Keratinocyte (primary cell): ENCODE data around the gene THUMPD3. TPM values are rescaled to one million over a fixed set of nuclear protein-coding genes. Genes with fewer than 3 reads are reported as not detected.

Experiments used
- DNase-seq: peaks from one replicate; pipeline ENCODE4 v3.0.0-alpha.2; 2011; ENCODE audit warnings: low read depth, missing footprints, low spot score
- FAIRE-seq: peaks from 2 replicates; lab custom pipeline; 2011; peaks lifted over from hg19 to GRCh38; lab: Jason Lieb, UNC
- H2AFZ ChIP-seq: 2 replicates; pipeline ENCODE4 v1.6.0; 2012; ENCODE audit warnings: low read length, control low read depth, inconsistent platforms; ENCODE audit not compliant: control insufficient read depth
- H3K27ac ChIP-seq: 2 replicates; pipeline ENCODE4 v1.5.1; 2011; ENCODE audit warnings: low read length; ENCODE audit not compliant: control insufficient read depth, insufficient read depth
- H3K27me3 ChIP-seq: 3 replicates; pipeline ENCODE4 v1.6.0; 2011; ENCODE audit warnings: low read length; ENCODE audit not compliant: control insufficient read depth, insufficient read depth; ENCODE audit errors: extremely low read depth
- H3K36me3 ChIP-seq, 2 experiments: 2 replicates in 1 of 2; 3 replicates in 1 of 2; pipeline ENCODE4 v1.5.1; 2011; ENCODE audit warnings: low read length in 2 of 2, mild to moderate bottlenecking in 1 of 2; ENCODE audit not compliant: control insufficient read depth in 2 of 2, insufficient read depth in 2 of 2; ENCODE audit errors: extremely low read depth in 1 of 2
- H3K4me1 ChIP-seq: 3 replicates; pipeline ENCODE4 v1.5.1; 2011; ENCODE audit warnings: low read length; ENCODE audit not compliant: control insufficient read depth, insufficient read depth; ENCODE audit errors: extremely low read depth
- H3K4me2 ChIP-seq: 3 replicates; pipeline ENCODE4 v1.6.0; 2011; ENCODE audit warnings: low read depth, low read length; ENCODE audit not compliant: control insufficient read depth, insufficient read depth; ENCODE audit errors: extremely low read depth
- H3K4me3 ChIP-seq, 3 experiments: fragments of 200-600 bp in 1 of 3; sonication (generic) in 1 of 3; 2 replicates in 2 of 3; 3 replicates in 1 of 3; pipeline ENCODE4 v1.5.1; 2011 to 2016; ENCODE audit warnings: low read length in 3 of 3, mild to moderate bottlenecking in 3 of 3, control low read depth in 2 of 3, inconsistent platforms in 1 of 3, low read depth in 1 of 3, mixed read lengths in 1 of 3, mixed run types in 1 of 3, moderate library complexity in 1 of 3; ENCODE audit not compliant: control insufficient read depth in 2 of 3, insufficient read depth in 2 of 3; ENCODE audit errors: extremely low read depth in 1 of 3
- H3K79me2 ChIP-seq: 2 replicates; pipeline ENCODE4 v1.6.0; 2012; ENCODE audit warnings: low read length; ENCODE audit not compliant: control insufficient read depth, insufficient read depth
- H3K9ac ChIP-seq: 3 replicates; pipeline ENCODE4 v1.6.0; 2011; ENCODE audit warnings: low read length; ENCODE audit not compliant: control insufficient read depth, insufficient read depth; ENCODE audit errors: extremely low read depth
- H3K9me1 ChIP-seq: 3 replicates; pipeline ENCODE4 v1.6.0; 2011; ENCODE audit warnings: low read length; ENCODE audit not compliant: control insufficient read depth, insufficient read depth; ENCODE audit errors: extremely low read depth
- H3K9me3 ChIP-seq: 2 replicates; pipeline ENCODE4 v1.5.1; 2012; ENCODE audit warnings: low read depth, low read length; ENCODE audit not compliant: control insufficient read depth
- H4K20me1 ChIP-seq: 3 replicates; pipeline ENCODE4 v1.6.0; 2011; ENCODE audit warnings: low read length; ENCODE audit not compliant: control insufficient read depth, insufficient read depth; ENCODE audit errors: extremely low read depth
- CTCF ChIP-seq, 3 experiments: IDR thresholded peaks in 1 of 3; conservative IDR thresholded peaks in 1 of 3; optimal IDR thresholded peaks in 1 of 3; 2 replicates in 2 of 3; 3 replicates in 1 of 3; pipeline versions ENCODE3 to v1.5.1; 2011; ENCODE audit warnings: low read length in 3 of 3, mild to moderate bottlenecking in 3 of 3, moderate library complexity in 2 of 3, control low read depth in 1 of 3, inconsistent platforms in 1 of 3; ENCODE audit not compliant: insufficient read depth in 2 of 3; ENCODE audit errors: extremely low read depth in 1 of 3
- EZH2 ChIP-seq: IDR thresholded peaks from one replicate; pipeline ENCODE4 v1.6.1; 2012; ENCODE audit warnings: inconsistent platforms, mild to moderate bottlenecking, low read length, moderate library complexity
- dilution Hi-C: fragments of 300-500 bp; cut with MboI; formaldehyde crosslinking; loops from one replicate; pipeline ENCODE4 v1.7.0; 2020; ENCODE audit warnings: low sequenced_read_pairs; ENCODE audit not compliant: extremely low pct_ligation_motif_present
- polyA plus RNA-seq, 5 experiments: library from polyadenylated mRNA; depleted of rRNA in 3 of 5; stranded (reverse) in 3 of 5; stranded (forward) in 1 of 5; unstranded in 1 of 5; fragments of >200 nt; gene quantifications; 1 replicate in 1 of 5; 2 replicates in 3 of 5; 3 replicates in 1 of 5; pipeline versions ENCODE4 v1.2.1 to v1.2.3, GENCODE V29; 2011 to 2012; ENCODE audit warnings: missing spikeins in 2 of 5, low read depth in 1 of 5, low replicate concordance in 1 of 5

The THUMPD3 gene
- polyA plus RNA-seq, 1 donor (not counting 4 experiments of a cell fraction or from before 2014, with no cell fraction given): 59.8 TPM

- TF ChIP-seq EZH2: no peak
- no peak for TF ChIP-seq CTCF (optimal IDR thresholded peaks at IDR 0.05 in 1 of 3, IDR thresholded peaks at IDR 0.05 in 1 of 3, conservative IDR thresholded peaks at IDR 0.05 in 1 of 3; ENCODE audit: extremely low read depth in 1 of 3, insufficient read depth in 2 of 3, low read length in 3 of 3)
- Histone ChIP-seq H3K9me3 (no peaks in the 10 kb centered on the region), H2AFZ (no peak overlapping the region), H4K20me1 (no peaks in the 10 kb centered on the region), H3K9ac (no peak overlapping the region), H3K4me2 (no peak overlapping the region), H3K4me3 (no peak overlapping the region), H3K4me1 (peaks cover 10% of the 10 kb centered on the region), H3K27me3 (no peaks in the 10 kb centered on the region), H3K9me1 (no peaks in the 10 kb centered on the region), H3K36me3 (no peaks in the 10 kb centered on the region), H3K79me2 (no peaks in the 10 kb centered on the region), H3K27ac (no peak overlapping the region)
- dilution Hi-C loops: no loop called here
- no peak for FAIRE-seq
- no peak for DNase-seq
Measured at GRCh38 chr3:9340472-9340902, 22.4 kb upstream of the THUMPD3 start.

GRCh38 chr3:9342696-9343095 is 20.2 kb upstream of the THUMPD3 start:
- FAIRE-seq (no peak), DNase-seq (no peak)

More at GRCh38 chr3:9342696-9343095, 20.2 kb upstream of the THUMPD3 start:
- H3K36me3 ChIP-seq: no peaks in the 10 kb centered on the region
- no peak overlapping the region for H3K4me3 ChIP-seq
- dilution Hi-C loops: no loop called here
- H3K79me2 ChIP-seq: no peaks in the 10 kb centered on the region
- H3K27me3 ChIP-seq: no peaks in the 10 kb centered on the region
- H3K4me1 ChIP-seq: peaks cover 10% of the 10 kb centered on the region
- TF ChIP-seq EZH2: no peak
- no peak for TF ChIP-seq CTCF (optimal IDR thresholded peaks at IDR 0.05 in 1 of 3, IDR thresholded peaks at IDR 0.05 in 1 of 3, conservative IDR thresholded peaks at IDR 0.05 in 1 of 3; ENCODE audit: extremely low read depth in 1 of 3, insufficient read depth in 2 of 3, low read length in 3 of 3)
- no peak overlapping the region for H3K4me2 ChIP-seq
- H3K9me3 ChIP-seq: no peaks in the 10 kb centered on the region
- H2AFZ ChIP-seq: no peak overlapping the region
- no peaks in the 10 kb centered on the region for H3K9me1 ChIP-seq
- no peak overlapping the region for H3K9ac ChIP-seq
- no peak overlapping the region for H3K27ac ChIP-seq
- no peaks in the 10 kb centered on the region for H4K20me1 ChIP-seq
